Germinal center (tissue), 1 donor: ENCODE measurements around the gene AFF1.
"Not testable (repeated sequence)": the region's sequence is repeated elsewhere in the genome, so short reads cannot be mapped to it uniquely, and the experiment has no call there.

Experiments
- DNase-seq: peaks from one replicate; pipeline ENCODE4 v3.0.0; 2012; ENCODE audit warnings: mixed read lengths, low spot score

AFF1 gene

DNA sequence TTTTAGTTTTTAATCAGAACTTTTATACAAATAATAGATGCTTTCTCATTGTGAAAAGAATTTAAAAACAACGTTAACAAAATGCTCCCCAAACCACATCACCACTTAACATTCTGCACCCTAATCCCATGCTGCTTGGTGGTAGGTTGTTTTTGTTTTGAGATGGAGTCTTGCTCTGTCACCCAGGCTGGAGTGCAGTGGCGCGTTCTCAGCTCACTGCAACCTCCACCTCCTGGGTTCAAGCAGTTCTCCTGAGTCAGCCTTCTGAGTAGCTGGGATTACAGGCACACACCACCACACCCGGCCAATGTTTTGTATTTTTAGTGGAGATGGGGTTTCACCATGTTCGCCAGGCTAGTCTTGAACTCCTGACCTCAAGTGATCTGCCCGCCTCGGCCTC is 102.4 kb downstream of the AFF1 start:
- DNase-seq = not testable (repeated sequence)

DNA sequence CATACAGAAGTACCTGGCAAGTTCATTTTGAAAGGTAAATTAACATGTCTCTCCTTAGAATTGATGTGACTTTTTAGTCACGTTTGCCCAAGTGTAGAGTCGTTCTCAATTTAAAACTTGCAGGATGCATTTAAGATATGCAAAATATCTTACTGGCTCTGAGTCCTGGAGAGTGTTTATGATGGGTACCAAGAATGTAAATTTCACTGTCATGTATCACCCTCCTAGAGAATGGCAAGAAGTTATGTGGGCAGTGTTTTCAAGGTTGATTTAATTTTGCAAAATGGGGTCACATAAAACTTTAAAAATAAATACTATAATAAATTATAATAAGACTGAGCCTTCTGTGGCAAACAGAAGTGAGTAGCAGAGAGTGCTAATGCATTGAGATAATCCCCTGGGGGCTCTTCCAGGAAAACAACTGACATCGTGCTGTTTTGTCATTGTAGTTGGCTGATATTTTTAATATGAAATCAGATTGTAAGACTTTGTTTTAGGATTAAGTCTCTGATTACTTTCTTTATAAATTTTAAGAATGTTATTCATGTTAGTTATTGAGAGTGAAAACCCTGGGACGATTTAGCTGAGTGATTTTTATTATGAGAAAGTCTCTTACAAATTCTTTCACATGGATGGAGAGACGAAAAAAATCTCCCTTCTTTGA is 103.0 kb downstream of the AFF1 start:
- no peak for DNase-seq

DNA sequence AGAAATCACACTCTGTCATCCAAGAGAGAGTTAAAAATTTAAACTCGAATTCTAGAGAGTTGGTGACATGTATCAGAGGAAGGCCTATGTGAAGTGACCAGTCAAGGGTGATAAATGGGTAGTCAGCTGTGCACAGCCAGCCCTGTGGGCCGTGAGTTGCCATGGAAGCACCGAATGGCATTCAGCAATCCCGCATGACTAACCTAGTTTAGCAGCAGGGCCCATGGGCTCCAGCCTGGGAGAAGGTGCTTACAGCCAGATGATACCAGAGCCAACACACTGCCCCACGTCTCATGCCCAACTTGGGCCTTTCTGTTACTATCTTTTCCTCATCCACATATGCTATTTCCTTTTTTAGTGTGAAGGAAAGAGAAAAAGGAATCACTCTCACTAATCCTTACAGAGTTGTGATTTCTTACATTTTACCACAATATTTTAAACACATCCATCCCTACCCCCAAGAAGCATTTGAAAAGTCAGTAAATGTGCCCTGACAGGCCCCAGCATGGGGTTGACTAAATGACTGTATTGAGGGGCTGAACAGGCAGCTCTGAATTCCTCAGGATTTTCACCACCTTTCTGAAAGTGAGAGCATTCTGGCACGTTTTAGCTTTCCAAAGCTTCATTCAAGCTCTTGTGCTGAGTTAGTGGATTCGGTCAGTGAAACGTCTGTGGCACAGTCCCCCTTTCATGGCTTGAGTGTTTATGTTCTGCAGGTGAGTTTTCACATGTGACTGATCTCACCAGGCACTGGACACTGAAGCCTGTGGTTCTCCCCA is 104.2 kb downstream of the AFF1 start:
- DNase-seq = no peak

DNA sequence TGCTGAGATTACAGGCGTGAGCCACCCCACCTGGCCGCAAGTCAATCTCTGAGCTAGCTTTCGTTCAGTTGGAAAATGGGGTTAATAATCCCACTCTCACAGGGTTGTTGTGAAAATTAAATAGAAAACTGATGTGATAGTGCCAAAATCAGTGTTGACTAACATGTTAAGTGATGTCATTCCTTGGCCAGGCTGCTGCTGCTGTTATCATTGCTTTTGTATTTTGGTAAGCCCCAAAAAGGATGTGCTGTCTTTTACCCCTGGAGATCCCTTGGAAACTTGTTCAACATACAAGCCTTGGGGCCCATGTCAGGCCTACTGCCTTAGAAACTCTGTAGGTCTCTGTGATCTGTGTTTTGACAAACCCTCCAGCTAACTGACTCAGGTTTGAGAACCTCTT is 106.3 kb downstream of the AFF1 start:
- DNase-seq = no peak

DNA sequence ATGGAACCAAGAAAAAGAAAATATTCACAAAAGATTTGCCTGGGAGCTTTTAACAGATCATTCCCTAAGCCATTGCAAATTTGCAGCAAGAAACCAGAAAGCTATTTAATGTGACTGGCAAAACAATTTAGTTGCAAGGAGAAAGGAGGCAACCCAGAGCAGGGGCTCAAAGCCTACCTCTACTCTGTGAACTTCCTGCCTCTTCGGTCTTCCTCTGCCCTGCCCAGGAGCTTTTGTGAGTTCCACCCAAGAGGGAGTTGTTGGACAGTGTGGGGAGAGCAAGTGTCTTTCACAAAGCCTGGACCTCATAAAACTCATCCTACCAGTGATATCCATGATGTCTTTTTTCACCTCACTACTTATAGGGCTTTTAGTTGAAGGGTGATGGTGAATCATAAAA is 107.4 kb downstream of the AFF1 start:
- no peak for DNase-seq

DNA sequence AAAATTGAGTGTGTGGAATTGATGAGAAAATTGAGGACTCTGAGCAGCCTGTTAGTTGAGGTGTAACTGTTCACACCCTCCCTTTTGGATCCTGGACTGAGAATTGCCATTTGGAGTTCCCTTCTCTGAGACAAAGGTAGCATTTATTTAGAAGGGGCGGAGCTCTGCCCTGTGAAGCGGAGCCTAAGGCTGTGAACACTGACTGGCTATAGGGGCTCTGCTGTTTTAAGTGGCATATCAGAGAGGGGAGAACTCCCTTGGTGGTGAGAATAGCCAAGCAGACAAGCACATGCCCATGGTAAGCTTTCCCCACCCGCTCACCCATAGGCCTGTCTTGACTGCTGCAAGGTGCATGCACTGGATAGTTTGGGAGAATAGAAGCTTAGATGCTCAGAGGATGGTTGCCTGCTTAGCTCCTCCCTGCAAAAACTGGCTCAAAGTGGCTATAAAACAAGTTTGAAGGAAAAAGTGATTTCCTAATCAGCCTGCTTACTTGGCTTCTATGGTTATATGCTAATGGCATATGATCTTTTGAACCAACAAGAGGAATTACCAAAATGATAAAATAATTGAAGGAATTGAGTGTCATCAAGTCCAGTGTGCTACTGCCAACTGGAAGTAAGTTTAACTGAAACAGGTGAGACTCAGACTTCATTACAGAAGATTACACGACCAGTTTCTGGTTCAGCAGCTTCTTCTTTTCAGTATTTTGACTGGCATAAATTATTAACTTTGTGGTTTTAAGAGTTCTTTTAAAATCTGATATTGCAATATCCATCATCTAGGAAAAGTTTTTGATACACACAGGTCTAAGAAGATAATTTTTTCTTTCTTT is 108.4 kb downstream of the AFF1 start:
- DNase-seq = no peak

DNA sequence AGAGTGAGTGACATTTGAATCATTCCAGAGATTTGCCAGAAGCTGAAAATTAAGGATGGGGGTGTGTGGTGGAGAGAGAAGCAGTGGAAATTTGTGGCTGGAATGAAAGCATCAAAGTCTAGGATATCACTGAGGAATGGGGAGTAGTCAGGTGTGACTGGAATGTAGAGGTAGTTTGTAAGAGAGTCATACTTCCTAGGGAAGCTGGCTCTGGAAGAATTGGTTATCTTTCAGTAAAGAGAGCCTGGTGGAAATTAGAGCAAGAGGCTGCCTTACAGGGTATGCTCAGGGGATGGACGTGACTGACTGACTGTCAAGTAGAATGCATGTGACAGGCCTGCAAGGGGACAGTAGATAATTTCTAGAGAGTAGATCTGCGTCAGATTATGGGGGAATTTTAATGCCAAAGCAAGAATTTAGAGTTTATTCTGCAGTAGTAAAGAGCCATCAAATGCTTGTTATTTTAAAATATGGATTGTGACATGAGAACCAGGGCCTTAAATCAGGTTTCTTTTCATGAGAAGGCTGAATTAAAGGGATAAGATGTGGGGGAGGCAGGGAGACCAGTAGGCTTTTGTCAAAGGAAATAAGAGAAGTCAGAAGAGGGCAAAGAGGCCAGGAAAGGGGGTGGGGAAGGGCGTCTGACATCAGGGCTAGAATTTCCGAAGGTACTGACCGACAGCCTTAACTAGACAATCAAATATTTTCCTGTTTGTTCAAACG is 109.9 kb downstream of the AFF1 start:
- no peak for DNase-seq

DNA sequence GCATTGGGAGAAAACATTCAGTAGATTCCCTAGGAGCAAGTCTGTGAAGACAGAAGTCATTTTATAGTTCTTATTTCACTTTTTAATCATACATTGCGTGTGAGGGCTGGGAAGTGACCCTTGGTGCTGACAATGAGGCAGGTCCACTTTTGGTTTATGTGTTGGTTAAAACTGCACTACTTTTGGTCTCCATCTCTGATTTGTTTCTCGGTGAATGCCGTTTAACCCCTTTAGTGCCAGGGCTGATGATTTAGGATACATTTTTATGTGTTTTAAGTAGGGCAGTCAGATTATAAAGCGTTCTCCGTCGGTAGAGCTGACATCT is 110.4 kb downstream of the AFF1 start:
- DNase-seq = no peak

DNA sequence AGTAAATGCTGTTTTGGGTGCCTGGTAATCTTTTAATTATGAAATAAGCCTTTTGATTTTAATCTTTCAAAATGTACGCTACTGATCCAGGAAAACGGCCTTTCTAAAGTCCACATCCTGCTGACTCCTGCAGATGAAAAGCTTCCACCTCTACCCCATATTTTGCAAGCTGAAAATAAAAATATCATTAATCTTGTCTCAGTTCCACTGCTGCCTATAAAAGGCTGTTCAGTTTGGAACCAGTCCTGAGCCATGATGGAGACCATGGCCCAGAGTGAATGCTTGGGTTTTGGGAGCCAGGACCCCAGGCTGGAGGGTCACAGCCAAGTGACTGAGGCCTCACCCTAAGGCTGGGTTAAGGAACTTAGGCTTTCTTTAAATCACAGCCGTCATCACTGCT is 110.8 kb downstream of the AFF1 start:
- DNase-seq = no peak

DNA sequence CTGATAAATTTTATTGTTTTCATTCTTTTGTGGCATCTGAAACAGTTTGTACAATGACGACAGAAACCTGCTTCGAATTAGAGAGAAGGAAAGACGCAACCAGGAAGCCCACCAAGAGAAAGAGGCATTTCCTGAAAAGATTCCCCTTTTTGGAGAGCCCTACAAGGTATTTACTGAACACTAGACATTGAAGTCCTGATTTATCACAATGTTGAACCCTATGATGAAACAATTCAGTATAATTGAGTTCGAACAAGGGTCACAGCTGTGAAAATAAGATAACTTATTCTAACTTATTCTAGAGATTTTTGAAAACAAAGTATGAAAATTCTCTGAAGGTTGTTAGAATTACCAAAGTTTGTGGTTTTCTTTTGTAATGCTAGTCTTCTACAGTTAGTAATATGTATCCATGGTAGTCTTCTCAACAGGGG is 111.3 kb downstream of the AFF1 start:
- DNase-seq = no peak

DNA sequence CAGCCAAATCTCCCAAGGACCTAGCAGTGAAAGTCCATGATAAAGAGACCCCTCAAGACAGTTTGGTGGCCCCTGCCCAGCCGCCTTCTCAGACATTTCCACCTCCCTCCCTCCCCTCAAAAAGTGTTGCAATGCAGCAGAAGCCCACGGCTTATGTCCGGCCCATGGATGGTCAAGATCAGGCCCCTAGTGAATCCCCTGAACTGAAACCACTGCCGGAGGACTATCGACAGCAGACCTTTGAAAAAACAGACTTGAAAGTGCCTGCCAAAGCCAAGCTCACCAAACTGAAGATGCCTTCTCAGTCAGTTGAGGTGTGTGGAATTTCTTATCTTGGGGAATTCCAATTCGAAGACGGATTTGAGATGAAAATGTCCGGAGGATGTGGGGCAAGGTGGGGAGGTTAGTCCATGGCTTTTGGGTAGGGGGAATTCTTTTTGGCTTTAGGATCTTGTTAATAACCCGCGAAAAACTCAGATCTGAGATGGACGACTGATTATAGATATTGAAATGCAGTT is 112.5 kb downstream of the AFF1 start:
- DNase-seq = no peak

DNA sequence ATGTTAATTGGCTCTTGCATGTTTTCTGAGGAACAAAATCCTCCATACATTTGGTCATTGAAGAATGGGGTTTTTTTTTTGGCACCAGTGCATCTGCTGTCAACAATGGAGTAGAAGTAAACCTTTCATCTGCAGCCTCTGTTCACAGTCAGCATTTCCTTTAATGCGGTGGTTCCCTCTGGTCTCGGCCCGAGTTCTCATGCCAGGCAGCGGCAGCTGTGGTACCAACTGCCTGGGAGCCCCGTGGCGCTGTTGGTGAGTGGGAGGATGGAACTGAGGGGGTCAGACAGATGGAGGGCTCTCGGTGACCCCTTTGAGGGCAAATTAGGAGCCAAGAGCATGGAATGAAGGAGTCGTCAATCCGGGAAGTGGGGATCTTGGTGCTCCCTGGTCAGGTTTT is 114.7 kb downstream of the AFF1 start:
- no peak for DNase-seq

DNA sequence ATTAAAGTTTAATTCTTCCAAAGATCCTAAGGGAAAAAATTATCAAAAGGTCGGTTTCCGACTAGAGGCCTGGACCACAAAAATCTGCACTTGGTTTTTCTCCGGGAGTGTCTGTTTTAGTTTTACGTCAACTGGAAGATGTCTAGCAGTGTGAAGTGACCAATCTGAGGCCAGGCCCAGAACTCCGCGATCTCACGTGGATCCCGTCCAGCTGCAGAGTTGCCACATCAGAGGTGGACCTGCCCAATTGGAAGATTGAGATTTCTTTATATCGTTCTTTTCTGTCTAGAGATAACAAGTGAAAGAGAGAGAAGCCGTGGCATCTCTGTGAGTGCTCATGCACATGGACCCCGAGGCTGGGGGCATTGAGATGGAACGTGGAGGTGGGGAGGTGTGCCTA is 115.8 kb downstream of the AFF1 start:
- no peak for DNase-seq

DNA sequence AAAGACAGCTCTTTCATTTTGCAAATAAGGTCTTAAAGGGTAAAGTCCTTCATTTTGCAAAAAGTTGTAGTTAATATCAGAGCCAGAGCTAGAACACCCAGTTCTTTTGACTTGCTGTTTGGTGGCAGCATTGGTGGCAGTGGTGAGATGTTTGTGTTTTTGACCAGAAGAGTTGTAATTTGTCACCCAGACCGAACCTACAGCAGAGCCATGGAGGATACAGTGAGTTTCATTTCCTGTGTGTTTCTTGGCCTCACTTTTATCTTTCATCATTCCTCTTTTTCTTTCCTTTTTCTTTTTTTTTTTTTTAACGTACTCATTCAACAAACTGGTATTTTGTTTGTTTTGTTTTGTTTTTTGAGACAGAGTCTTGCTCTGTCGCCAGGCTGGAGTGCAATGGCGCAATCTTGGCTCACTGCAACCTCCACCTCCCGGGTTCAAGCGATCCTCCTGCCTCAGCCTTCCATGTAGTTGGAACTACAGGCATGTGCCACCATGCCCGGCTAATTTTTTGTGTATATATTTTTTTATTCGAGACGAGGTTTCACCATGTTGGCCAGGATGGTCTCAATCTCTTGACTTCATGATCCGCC is 116.4 kb downstream of the AFF1 start:
- DNase-seq = no peak

DNA sequence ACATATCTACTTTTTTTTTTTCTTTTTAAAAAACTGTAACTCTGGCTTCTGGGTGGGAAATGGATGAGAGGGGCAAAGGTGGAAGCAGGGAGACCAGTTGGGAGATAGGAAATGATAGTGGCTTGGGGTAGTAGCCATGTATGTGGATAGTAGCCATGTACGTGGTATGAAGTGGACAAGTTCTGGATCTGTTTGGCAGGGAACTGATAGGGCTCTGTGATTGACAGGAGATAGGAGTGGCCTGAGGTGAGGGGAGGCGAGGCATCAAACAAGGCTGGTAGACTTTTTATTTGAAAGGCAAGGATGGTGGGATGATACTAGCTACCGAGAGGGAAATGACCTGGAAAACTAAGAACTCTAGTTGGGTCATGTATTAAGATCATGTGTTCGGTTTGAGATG is 117.8 kb downstream of the AFF1 start:
- DNase-seq = no peak

DNA sequence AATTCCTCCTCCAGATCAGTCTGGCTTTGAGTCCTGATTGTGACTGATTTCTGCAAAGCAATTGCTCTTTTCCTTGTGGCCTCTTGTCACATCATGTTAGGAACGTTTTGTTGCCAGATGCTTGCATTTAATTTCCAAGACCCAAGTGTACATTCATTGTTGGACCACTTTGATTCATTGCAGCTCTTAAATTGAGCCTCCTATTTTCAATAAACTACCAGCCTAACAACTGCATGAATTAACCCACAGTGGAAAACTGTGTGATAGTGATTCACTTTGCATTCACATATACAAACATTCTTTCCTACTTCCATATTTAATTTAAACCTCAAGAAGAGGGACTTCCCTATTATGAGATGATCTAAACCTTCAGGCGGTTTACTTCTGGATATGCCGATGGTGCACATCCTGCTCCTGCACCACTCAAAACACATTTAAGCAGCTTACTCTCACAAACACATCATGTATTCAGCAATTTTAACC is 118.4 kb downstream of the AFF1 start:
- DNase-seq = no peak

DNA sequence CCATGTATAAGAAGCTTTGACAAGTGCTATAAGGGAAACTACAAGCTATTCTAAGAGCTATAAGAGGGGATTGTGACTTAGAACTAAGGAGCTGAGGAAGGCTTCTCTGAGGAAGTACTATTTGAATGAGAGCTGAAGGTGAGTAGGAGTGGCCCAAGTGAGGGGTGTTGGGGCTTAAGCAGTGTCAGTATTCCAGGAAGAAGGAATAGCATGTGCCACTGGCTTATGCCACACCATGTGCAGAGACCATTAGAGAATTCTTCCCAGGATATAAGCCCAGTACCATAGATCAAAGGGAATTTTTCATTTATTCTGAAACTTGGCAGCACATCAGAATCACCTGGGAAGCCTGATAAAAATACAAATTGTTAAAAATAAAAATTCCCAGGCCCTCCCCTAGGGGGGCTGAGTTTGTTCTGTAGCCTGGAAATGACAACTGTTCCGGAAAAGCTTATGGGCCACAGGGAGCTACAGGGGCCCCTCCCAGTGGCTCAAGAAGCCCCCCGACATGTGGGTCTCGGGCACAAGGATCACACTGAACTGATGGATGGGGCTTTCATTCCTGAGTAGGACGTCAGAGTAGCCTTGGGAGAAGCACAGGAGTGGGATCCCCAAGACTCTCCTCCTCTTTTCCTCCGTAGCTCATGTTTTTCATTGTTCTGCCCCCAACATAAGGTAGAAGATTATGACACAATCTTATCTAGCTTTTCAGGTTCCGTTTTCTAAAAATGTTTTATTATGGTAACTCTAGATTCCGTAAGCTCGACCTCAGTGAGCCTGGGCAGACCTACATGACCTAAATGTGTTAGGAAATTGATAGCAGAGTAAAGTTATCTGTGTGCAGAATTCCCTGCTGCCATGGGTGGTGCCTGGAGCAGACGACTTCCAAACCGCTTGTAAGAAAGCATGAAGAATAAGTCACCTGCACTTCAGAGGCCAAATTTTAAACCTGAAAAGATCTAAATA is 119.3 kb downstream of the AFF1 start:
- DNase-seq = no peak

DNA sequence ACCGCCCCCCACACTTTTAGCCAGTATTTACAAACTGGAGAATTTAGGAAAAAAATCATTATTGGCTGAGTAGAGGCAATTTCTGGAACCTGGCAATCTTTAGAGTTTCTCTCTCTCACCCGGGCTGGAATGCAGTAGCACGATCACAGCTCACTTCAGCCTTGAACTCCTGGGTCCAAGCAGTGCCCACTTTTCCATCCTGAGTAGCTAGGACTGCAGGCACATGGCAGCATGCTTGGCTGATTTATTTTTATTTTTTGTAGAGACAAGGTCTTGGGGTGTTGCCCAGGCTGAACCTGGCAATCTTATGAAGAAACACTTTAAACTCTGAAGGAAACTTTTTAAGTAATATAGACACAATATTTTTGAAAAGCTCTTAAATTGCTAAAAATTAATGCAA is 120.1 kb downstream of the AFF1 start:
- no peak for DNase-seq

DNA sequence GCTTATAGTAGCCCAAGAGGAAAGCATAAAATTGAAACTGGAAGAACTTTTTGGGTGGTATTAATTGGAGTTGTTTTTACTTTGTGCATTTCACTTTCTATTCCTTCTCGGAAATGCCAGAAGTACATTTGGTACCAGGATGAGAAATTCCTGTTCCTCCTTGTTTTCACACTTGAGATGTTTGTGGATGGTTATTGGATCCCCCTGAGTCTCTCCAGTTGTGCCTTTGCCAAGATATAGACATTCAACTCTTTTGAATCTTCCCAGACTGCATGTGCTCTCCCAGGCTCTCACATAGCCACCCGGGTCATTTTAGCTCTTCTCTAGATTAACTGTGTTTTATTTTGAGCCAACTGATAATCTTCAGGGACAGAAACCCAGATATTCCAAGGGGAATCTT is 120.5 kb downstream of the AFF1 start:
- no peak for DNase-seq

DNA sequence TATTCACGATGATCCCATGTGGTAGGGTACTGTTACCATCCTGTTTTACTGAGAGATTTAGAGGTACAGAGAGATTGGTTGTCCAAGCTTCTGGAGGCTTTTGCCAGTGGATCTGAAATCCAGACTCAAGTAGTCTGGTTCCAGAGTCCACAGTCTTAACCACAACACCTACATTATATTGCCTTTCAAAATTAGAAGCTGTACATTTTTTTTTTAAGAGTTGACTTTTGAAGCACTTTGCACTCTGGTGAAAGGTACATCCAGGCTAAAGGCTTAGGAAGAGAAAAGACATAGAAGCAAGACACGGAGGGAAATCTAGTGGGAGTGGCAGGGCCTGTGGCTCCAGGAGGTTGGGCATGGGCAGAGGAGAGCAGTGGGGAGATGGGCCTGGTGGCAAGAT is 122.1 kb downstream of the AFF1 start:
- no peak for DNase-seq
